GM12878 (cell line): ENCODE measurements around the gene B3GNT3. TPM values are rescaled to one million over a fixed set of nuclear protein-coding genes. Genes with fewer than 3 reads are reported as not detected.

Experiments
- BACH1 ChIP-seq: fragments of 450-650 bp; IDR thresholded peaks from 2 replicates; pipeline ENCODE4 v1.6.1; 2017; ENCODE audit warnings: mild to moderate bottlenecking, borderline replicate concordance
- BCL3 ChIP-seq: IDR thresholded peaks from 2 replicates; pipeline ENCODE4 v1.6.1; 2011; ENCODE audit warnings: borderline replicate concordance, low read depth, mild to moderate bottlenecking, moderate library complexity, low read length; ENCODE audit not compliant: insufficient read depth, poor library complexity, severe bottlenecking
- DPF2 ChIP-seq: fragments of 450-650 bp; IDR thresholded peaks from 2 replicates; pipeline ENCODE4 v1.6.1; 2017; ENCODE audit warnings: mild to moderate bottlenecking
- E2F4 ChIP-seq: IDR thresholded peaks from 2 replicates; pipeline ENCODE4 v1.6.1; 2012; ENCODE audit warnings: low read depth, low read length, improper control_type of control experiment
- EGR1 ChIP-seq, 2 experiments: IDR thresholded peaks; 1 replicate in 1 of 2; 2 replicates in 1 of 2; pipeline ENCODE4 v1.6.1; 2011 to 2012; ENCODE audit warnings: low read depth in 2 of 2, low read length in 2 of 2, borderline replicate concordance in 1 of 2, mild to moderate bottlenecking in 1 of 2, moderate library complexity in 1 of 2
- ELK1 ChIP-seq: IDR thresholded peaks from 2 replicates; pipeline ENCODE4 v1.6.1; 2012; ENCODE audit warnings: low read depth, low read length, improper control_type of control experiment
- HDAC6 ChIP-seq: fragments of 200-600 bp; sonication (generic); IDR thresholded peaks from one replicate; pipeline ENCODE4 v1.8.0; 2017; ENCODE audit warnings: antibody characterized with exemption; ENCODE audit not compliant: unreplicated experiment
- IRF3 ChIP-seq: fragments of 450-650 bp; IDR thresholded peaks from 2 replicates; pipeline ENCODE4 v1.6.1; 2014; ENCODE audit warnings: mild to moderate bottlenecking
- JUNB ChIP-seq: IDR thresholded peaks from 2 replicates; pipeline ENCODE4 v1.6.1; 2016; ENCODE audit warnings: antibody characterized with exemption, mild to moderate bottlenecking
- NBN ChIP-seq: fragments of 450-650 bp; IDR thresholded peaks from 2 replicates; pipeline ENCODE4 v1.6.1; 2016
- NFYB ChIP-seq: IDR thresholded peaks from 2 replicates; pipeline ENCODE4 v1.6.1; 2011; ENCODE audit warnings: low read depth, mild to moderate bottlenecking, low read length, improper control_type of control experiment, moderate library complexity; ENCODE audit not compliant: insufficient read depth
- NR2C2 ChIP-seq: IDR thresholded peaks from 2 replicates; pipeline ENCODE4 v1.6.1; 2011; ENCODE audit warnings: borderline replicate concordance, low read depth; ENCODE audit not compliant: control insufficient read depth, insufficient read length
- NRF1 ChIP-seq: conservative IDR thresholded peaks from 2 replicates; pipeline ENCODE4 v1.6.1; 2011; ENCODE audit warnings: mild to moderate bottlenecking, low read depth, low read length, improper control_type of control experiment
- PBX3 ChIP-seq: IDR thresholded peaks from 2 replicates; pipeline ENCODE4 v1.6.1; 2011; ENCODE audit warnings: mild to moderate bottlenecking, low read depth, low read length, moderate library complexity; ENCODE audit not compliant: insufficient replicate concordance
- PML ChIP-seq: IDR thresholded peaks from 2 replicates; pipeline ENCODE4 v1.6.1; 2012; ENCODE audit warnings: low read length, inconsistent platforms
- POU2F2 ChIP-seq: IDR thresholded peaks from 3 replicates; pipeline ENCODE4 v1.6.1; 2011; ENCODE audit warnings: low read depth, mild to moderate bottlenecking, low read length, borderline replicate concordance
- WRNIP1 ChIP-seq: IDR thresholded peaks from 2 replicates; pipeline ENCODE4 v1.6.1; 2011; ENCODE audit warnings: low read depth, low read length, improper control_type of control experiment, borderline replicate concordance
- ZBTB4 ChIP-seq: fragments of 450-650 bp; formaldehyde crosslinking; IDR thresholded peaks from 2 replicates; pipeline ENCODE4 v1.4.0; 2022; ENCODE audit warnings: mild to moderate bottlenecking, moderate library complexity
- ZNF384 ChIP-seq: IDR thresholded peaks from 2 replicates; pipeline ENCODE4 v1.6.1; 2012; ENCODE audit warnings: low read depth, mild to moderate bottlenecking, low read length, improper control_type of control experiment, borderline replicate concordance
- polyA plus RNA-seq, 11 experiments: library from polyadenylated mRNA; depleted of rRNA in 4 of 11; unstranded in 6 of 11; stranded (reverse) in 5 of 11; fragments of >200 nt; fragmentation: Nextera tagmentation in 4 of 11; fragmentation: Illumina TruSeq in 1 of 11; extraction: Ambion mirVana in 4 of 11; extraction: Trizol in 1 of 11; gene quantifications; 1 replicate in 1 of 11; 2 replicates in 10 of 11; pipeline versions ENCODE4 v1.2.1 to v1.2.3, GENCODE V29; 2011 to 2016; ENCODE audit warnings: inconsistent platforms in 2 of 11, missing spikeins in 2 of 11, low read depth in 1 of 11
- total RNA-seq, 4 experiments: library from RNA; depleted of rRNA in 3 of 4; stranded (reverse); fragments of >200 nt in 3 of 4; fragmentation: Illumina TruSeq in 1 of 4; extraction: Trizol in 1 of 4; gene quantifications; 2 replicates each; pipeline versions ENCODE4 v1.2.1 to v1.2.3, GENCODE V29; 2013 to 2021

Gene B3GNT3
- total and polyA plus RNA-seq, 10 of the 15 experiments (the other 5 are each of a cell fraction or from before 2014, with no cell fraction given): not detected

- TF ChIP-seq ZBTB4 (CRISPR knock-in tag) (no peak), BACH1 (peak; percentile 76), HDAC6 (no peak), WRNIP1 (no peak), NRF1 (no peak), NBN (no peak), ELK1 (no peak), IRF3 (peak; percentile 80), PBX3 (peak; percentile 83), PML (no peak), JUNB (no peak), NR2C2 (no peak), EGR1 (IDR thresholded peaks at IDR 0.05; ENCODE audit: borderline replicate concordance in 1 of 2, low read depth in 2 of 2, low read length in 2 of 2) (peak in 1 of 2 experiments; percentile 75; a peak in 2 of 3 replicates), ZNF384 (no peak), POU2F2 (peak; percentile 100), DPF2 (0 out of 2 replicates have a peak, but pooled peaks have one; percentile 56), NFYB (peak; percentile 94), E2F4 (no peak), BCL3 (no peak)
These were observed 47.5 kb upstream of the B3GNT3 start (continued) for GRCh38 chr19:17747205-17748098.
